GM10266 (cell line): ENCODE data around the gene HACE1.

Experiments used
- DNase-seq: peaks from one replicate; pipeline ENCODE4 v3.0.0; 2012; ENCODE audit errors: extremely low spot score
- CTCF ChIP-seq: IDR thresholded peaks from 2 replicates; pipeline ENCODE4 v1.5.1; 2012; ENCODE audit warnings: mild to moderate bottlenecking, low read depth; ENCODE audit not compliant: control insufficient read depth, insufficient read depth; ENCODE audit errors: missing control alignments

HACE1 gene

GRCh38 chr6:104887350-104887749 lies 27.6 kb upstream of the HACE1 start:
- DNase-seq, result no peak
- TF ChIP-seq CTCF, result no peak

DNA sequence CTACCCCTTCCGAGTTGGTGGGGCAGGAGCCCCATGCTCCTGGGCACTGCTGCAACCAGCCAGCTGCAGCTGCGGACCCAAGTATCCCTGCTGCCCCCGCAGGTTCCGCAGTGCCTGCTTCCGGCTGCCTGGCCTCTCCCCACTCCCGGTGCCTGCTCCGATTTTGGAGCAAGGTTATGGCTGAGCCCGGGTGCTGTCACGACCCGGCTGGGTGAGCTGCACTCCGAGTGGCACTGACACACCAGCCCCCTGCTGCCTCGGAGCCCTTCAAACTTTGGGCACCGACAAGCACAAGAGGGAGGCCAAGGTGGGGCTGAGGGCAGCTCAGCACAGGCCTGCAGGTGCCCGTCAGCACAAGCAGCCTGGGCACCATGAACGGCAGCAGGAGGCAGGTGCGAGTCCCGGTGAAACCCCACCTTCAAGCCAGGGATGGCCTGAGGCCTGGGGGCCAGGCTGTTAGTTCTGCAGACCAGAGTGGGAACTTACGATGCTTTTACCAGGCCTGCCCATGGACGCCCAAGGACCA lies 25.9 kb upstream of the HACE1 start:
- no peak for TF ChIP-seq CTCF
- DNase-seq, result no peak

DNA sequence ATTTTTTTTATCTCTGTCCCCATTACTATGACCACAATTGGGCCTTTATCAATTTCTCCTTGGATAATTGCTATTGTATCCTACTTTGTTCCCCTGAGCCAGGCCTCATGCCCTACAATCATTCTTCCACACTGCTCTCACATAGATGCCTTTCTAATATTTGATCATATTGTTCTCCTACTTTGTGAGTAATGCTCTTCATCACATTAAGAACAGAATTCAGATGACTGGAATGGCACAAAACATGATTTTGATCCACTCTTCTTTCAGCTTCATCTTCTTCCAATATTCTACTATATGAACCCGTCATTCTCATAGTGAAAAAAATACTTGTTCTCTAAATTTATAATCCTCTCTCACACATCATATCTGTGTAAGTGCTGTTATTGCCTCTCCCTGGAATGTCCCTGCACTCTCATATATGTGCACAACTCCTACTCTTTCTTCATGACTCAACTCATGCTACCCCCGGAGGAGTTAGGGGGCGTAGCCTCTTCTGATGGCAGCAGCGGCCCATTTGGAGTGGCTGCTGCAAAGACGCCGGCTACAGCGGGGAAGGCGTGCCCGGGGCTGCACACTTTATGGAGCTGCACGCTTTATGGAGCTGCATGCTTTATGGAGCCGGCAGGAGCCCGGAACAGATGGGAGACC lies 25.3 kb upstream of the HACE1 start:
- no peak for DNase-seq
- no peak for TF ChIP-seq CTCF

DNA sequence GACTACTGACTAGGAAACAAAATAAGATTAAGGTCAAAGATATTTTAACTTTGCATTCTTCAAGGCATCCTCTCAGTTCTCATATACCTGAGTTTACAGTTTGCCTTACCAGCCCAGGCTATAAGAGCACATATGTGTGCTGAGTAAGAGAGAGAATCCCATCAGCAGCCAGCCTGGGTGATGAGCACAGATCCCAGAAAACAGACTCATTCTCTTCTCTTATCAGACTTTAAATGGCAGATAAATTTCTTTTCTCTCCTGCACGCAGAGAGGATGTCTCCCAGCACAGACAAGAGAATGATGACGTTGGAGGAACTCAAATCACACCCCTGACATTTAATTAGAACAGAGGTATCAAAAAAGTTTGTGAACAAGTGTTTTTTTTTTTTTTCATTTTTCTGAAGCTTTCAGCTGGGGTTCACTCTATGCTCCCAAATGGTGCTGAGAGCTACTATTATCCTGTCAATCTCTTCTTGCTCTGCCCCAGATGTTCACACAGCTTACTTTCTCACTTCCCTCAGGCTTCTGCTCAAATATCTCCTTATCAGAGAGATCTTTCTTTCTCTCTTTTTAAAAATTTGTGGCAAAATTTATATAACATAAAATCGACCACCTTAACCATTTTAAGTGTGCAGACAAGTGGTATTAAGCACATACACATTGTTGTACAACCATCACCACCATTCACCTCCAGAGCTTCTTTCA lies 22.4 kb upstream of the HACE1 start:
- TF ChIP-seq CTCF, result no peak
- no peak for DNase-seq

- no peak for TF ChIP-seq CTCF
- DNase-seq, result no peak
Measured at GRCh38 chr6:104862456-104862855, 2.7 kb upstream of the HACE1 start.

DNA sequence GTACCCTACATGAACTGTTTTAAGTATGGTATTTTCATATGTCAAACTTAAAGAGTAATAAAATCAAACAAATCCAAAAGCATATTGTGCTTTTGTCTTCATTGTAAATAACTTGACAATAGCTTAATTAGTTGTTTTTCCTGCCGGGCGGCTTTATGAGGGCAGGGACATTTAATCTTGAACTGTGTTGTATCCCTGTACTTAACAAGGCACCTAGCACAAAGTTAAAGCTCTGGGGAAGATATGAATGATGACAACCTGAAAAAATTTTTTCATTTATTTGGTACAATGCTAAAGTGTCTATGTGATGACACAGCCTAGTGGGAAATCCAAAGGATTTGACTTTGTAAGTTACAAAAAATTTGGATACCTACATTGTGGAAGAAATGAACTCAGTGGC lies 502 bp upstream of the HACE1 start:
- no peak for TF ChIP-seq CTCF

DNA sequence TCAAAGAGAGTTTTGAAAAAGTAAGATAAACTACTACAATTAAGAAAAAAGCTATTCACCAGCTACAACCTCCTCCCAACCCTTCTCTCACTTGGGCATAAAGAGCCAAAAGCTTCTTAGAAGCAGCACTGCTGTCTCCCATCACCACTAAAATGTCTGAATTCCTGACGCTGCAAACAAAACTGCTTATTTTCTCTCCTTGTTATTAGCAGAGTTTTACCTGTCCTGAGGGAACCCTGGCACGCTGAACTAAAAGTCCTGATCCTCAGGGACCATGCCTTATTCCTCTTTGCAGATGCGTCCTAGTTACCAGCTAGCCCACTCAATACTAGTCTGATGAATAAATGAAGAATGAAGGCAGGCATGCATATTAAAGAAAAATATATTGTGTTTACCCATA lies 1.1 kb downstream of the HACE1 start:
- peak; percentile 18 for DNase-seq
- no peak for TF ChIP-seq CTCF

More for the DNA sequence above, 502 bp upstream of the HACE1 start:
- no peak for DNase-seq
